ENCODE results near the gene CD320.
"Not testable (repeated sequence)": the region's sequence is repeated elsewhere in the genome, so short reads cannot be mapped to it uniquely, and the experiment has no call there.

The CD320 gene

GRCh38 chr19:8342684-8343482, 34.7 kb upstream of the CD320 start, which contains the start of gene KANK3:
KANK3 (minus strand) TSS chr19:8343262; CDS start chr19:8337828, 5,434 bp downstream.
- no peak for TF ChIP-seq CTCF (IDR thresholded peaks at IDR 0.05; ENCODE audit: extremely low read depth, insufficient read depth, missing control alignments)
- peak; percentile 98 for DNase-seq (ENCODE audit: low spot score)
- in situ Hi-C loops (cut with MboI; ENCODE audit: low pct_unique_long_range_greater_than_20kb, low sequenced_read_pairs, unreplicated experiment) = no loop called here

- DNase-seq (ENCODE audit: low spot score) = no peak
- in situ Hi-C loops (cut with MboI; ENCODE audit: low pct_unique_long_range_greater_than_20kb, low sequenced_read_pairs, unreplicated experiment) = no loop called here
- TF ChIP-seq CTCF (IDR thresholded peaks at IDR 0.05; ENCODE audit: extremely low read depth, insufficient read depth, missing control alignments) = no peak
Observed at GRCh38 chr19:8342316-8342683, 34.1 kb upstream of the CD320 start.

- DNase-seq (ENCODE audit: low spot score); in situ Hi-C loops (cut with MboI; ENCODE audit: low pct_unique_long_range_greater_than_20kb, low sequenced_read_pairs, unreplicated experiment): not testable (repeated sequence)
Observed at GRCh38 chr19:8341504-8341903, 33.3 kb upstream of the CD320 start.

GRCh38 chr19:8340341-8341096, 32.4 kb upstream of the CD320 start:
- TF ChIP-seq CTCF (IDR thresholded peaks at IDR 0.05; ENCODE audit: extremely low read depth, insufficient read depth, missing control alignments) = no peak
- peak; percentile 20 for DNase-seq (ENCODE audit: low spot score)
- in situ Hi-C loops (cut with MboI; ENCODE audit: low pct_unique_long_range_greater_than_20kb, low sequenced_read_pairs, unreplicated experiment) = no loop called here

DNA sequence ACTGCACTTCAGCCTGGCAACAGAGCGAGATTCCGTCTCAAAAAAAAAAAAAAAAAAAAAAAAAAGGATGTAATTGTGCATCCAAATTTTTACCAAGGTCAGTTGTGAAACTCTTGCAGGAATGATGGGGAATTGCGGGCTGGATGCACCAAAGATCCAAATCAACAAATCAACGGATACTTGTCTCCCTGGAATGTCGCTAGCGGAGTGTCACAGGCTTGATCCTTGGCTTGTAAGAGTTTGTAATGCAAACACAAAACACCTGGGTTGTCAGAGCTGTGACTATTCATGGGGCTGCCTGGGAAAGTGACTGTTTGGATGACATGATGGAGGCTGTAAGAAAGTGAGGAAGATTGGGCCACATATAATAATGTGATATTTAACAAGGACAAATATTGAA, 30.7 kb upstream of the CD320 start:
- peak; percentile 17 for DNase-seq (ENCODE audit: low spot score)
- no peak for TF ChIP-seq CTCF (IDR thresholded peaks at IDR 0.05; ENCODE audit: extremely low read depth, insufficient read depth, missing control alignments)
- in situ Hi-C loops (cut with MboI; ENCODE audit: low pct_unique_long_range_greater_than_20kb, low sequenced_read_pairs, unreplicated experiment) = no loop called here

DNA sequence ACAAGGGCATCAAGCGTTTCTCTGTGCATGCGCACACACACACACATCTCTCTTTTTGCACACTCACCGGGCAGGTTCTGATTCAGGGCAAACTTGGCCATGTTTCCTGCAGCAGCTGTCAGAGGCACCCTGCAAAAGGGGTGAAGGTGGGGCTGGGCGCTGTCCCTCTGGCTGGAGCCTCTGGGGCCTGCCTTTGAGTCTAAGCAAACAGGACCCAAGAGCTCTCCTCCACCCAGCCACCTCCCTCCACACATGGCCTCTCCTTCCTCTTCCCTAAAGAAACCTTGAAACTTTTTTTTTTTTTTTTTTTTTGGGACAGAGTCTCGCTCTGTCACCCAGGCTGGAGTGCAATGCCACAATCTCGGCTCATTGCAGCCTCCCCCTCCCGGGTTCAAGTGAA, 29.6 kb upstream of the CD320 start:
- in situ Hi-C loops (cut with MboI; ENCODE audit: low pct_unique_long_range_greater_than_20kb, low sequenced_read_pairs, unreplicated experiment) = no loop called here
- no peak for DNase-seq (ENCODE audit: low spot score)
- no peak for TF ChIP-seq CTCF (IDR thresholded peaks at IDR 0.05; ENCODE audit: extremely low read depth, insufficient read depth, missing control alignments)

DNA sequence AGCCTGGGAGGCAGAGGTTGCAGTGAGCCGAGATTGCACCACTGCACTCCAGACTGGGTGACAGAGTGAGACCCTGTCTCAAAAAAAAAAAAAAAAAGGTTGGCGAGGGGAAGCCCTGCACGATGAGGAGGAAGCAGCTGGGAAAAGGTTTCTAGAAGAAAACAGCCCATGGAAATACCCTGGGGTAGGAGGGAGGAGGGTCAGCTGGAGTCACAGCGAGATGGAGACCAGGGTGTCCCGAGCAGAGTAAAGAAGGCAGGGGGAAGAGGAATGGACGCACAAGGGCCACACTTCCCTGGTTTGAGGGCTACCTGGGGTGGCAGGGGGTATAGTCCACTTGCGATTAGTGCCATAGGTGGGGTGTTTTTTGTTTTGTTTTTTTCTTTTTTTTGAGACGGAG, 28.5 kb upstream of the CD320 start:
- TF ChIP-seq CTCF (IDR thresholded peaks at IDR 0.05; ENCODE audit: extremely low read depth, insufficient read depth, missing control alignments) = no peak
- peak; percentile 15 for DNase-seq (ENCODE audit: low spot score)
- in situ Hi-C loops (cut with MboI; ENCODE audit: low pct_unique_long_range_greater_than_20kb, low sequenced_read_pairs, unreplicated experiment) = no loop called here
